IMR-90 (cell line): Measurements from ENCODE around the gene WNT7B. TPM values are rescaled to one million over a fixed set of nuclear protein-coding genes. Genes with fewer than 3 reads are reported as not detected.
A peak's percentile ranks its signal among the peaks of the same experiment; 100 is the strongest.

Experiments used
- ATAC-seq: fragments of 200-7000 bp; cut with Tn5 transposase; 2 replicates; pipeline ENCODE4 v1.9.1; 2020; ENCODE audit warnings: low read depth, mild to moderate bottlenecking, moderate library complexity
- BruUV-seq: library from RNA; stranded (reverse); fragments of 400-500 nt; replicated peaks from 2 replicates; lab custom pipeline; 2021; lab: Mats Ljungman, UMichigan
- CTCF ChIA-PET: fragments of 300-600 bp; formaldehyde crosslinking; extraction: SDS; loops from one replicate; lab custom pipeline; 2021; ENCODE audit warnings: antibody characterized with exemption; lab: Yijun Ruan, JAX
- POLR2A ChIA-PET: fragments of 300-600 bp; sonication (Branson Sonifier 250); formaldehyde crosslinking; loops from one replicate; lab custom pipeline; 2022; ENCODE audit warnings: antibody characterized with exemption; ENCODE audit not compliant: unreplicated experiment; lab: Charles Lee
- DNase-seq: peaks from one replicate; pipeline ENCODE4 v3.0.0; 2013
- H2AFZ ChIP-seq: replicated peaks from 2 replicates; pipeline ENCODE3; 2013; ENCODE audit warnings: low read length, mild to moderate bottlenecking; ENCODE audit not compliant: poor library complexity
- H2AK5ac ChIP-seq: 2 replicates; pipeline ENCODE4 v1.6.1; 2013; ENCODE audit warnings: low read depth, low read length, inconsistent platforms
- H2AK9ac ChIP-seq: replicated peaks from 2 replicates; pipeline ENCODE3; 2013; ENCODE audit warnings: mild to moderate bottlenecking, low read depth, low read length, moderate library complexity; ENCODE audit not compliant: poor library complexity
- H2BK120ac ChIP-seq: 2 replicates; pipeline ENCODE4 v1.6.1; 2013; ENCODE audit warnings: low read depth, low read length, inconsistent platforms
- H2BK15ac ChIP-seq: 3 replicates; pipeline ENCODE4 v1.6.1; 2013; ENCODE audit warnings: low read depth, low read length, inconsistent platforms
- H2BK20ac ChIP-seq: 2 replicates; pipeline ENCODE4 v1.6.1; 2013; ENCODE audit warnings: low read depth, mild to moderate bottlenecking, inconsistent platforms, low read length, moderate library complexity
- H2BK5ac ChIP-seq: 2 replicates; pipeline ENCODE4 v1.6.1; 2013; ENCODE audit warnings: mild to moderate bottlenecking, low read depth, low read length, inconsistent platforms; ENCODE audit not compliant: poor library complexity, severe bottlenecking
- H3K14ac ChIP-seq: replicated peaks from 2 replicates; pipeline ENCODE4 v1.6.1; 2013; ENCODE audit warnings: low read depth, low read length, inconsistent platforms
- H3K18ac ChIP-seq: 2 replicates; pipeline ENCODE4 v1.6.1; 2013; ENCODE audit warnings: low read depth, low read length, control low read depth
- H3K23ac ChIP-seq: 2 replicates; pipeline ENCODE4 v1.6.1; 2013; ENCODE audit warnings: low read depth, low read length, inconsistent platforms
- H3K27ac ChIP-seq: 2 replicates; pipeline ENCODE4 v1.5.1; 2013; ENCODE audit warnings: mild to moderate bottlenecking, control low read depth, low read length; ENCODE audit not compliant: insufficient read depth
- H3K27me3 ChIP-seq: 2 replicates; pipeline ENCODE4 v1.6.1; 2013; ENCODE audit warnings: low read length; ENCODE audit not compliant: control insufficient read depth, insufficient read depth
- H3K36me3 ChIP-seq: 2 replicates; pipeline ENCODE4 v1.6.1; 2013; ENCODE audit warnings: low read length, mixed read lengths; ENCODE audit not compliant: control insufficient read depth, insufficient read depth
- H3K4ac ChIP-seq: 2 replicates; pipeline ENCODE4 v1.6.1; 2013; ENCODE audit warnings: low read depth, low read length, inconsistent platforms
- H3K4me1 ChIP-seq: 2 replicates; pipeline ENCODE4 v1.6.1; 2013; ENCODE audit warnings: low read length, mixed read lengths; ENCODE audit not compliant: control insufficient read depth, insufficient read depth
- H3K4me2 ChIP-seq: 2 replicates; pipeline ENCODE4 v1.6.1; 2013; ENCODE audit warnings: low read depth, mild to moderate bottlenecking, control low read depth, low read length, moderate library complexity
- H3K4me3 ChIP-seq: 2 replicates; pipeline ENCODE4 v1.5.1; 2013; ENCODE audit warnings: low read depth, mild to moderate bottlenecking, control low read depth, low read length, moderate library complexity; ENCODE audit not compliant: insufficient read depth
- H3K56ac ChIP-seq: 2 replicates; pipeline ENCODE4 v1.6.1; 2013; ENCODE audit warnings: low read length, inconsistent platforms; ENCODE audit not compliant: insufficient read depth; ENCODE audit errors: extremely low read depth
- H3K79me1 ChIP-seq, 2 experiments: 2 replicates each; pipeline ENCODE4 v1.6.1; 2013; ENCODE audit warnings: low read length in 2 of 2, inconsistent platforms in 1 of 2, low read depth in 1 of 2
- H3K9ac ChIP-seq: 2 replicates; pipeline ENCODE4 v1.6.1; 2013; ENCODE audit warnings: low read depth, low read length, control low read depth
- H3K9me1 ChIP-seq: 2 replicates; pipeline ENCODE4 v1.6.1; 2013; ENCODE audit warnings: low read length, inconsistent platforms; ENCODE audit not compliant: insufficient read depth
- H3K9me3 ChIP-seq: 2 replicates; pipeline ENCODE4 v1.6.1; 2013; ENCODE audit warnings: low read length; ENCODE audit not compliant: control insufficient read depth, insufficient read depth
- H4K20me1 ChIP-seq: 2 replicates; pipeline ENCODE4 v1.6.1; 2013; ENCODE audit warnings: low read length, inconsistent platforms; ENCODE audit not compliant: insufficient read depth
- H4K5ac ChIP-seq: 2 replicates; pipeline ENCODE4 v1.6.1; 2013; ENCODE audit warnings: mild to moderate bottlenecking, low read depth, low read length, control low read depth
- H4K8ac ChIP-seq, 2 experiments: 2 replicates each; pipeline ENCODE4 v1.6.1; 2013; ENCODE audit warnings: low read depth in 2 of 2, low read length in 2 of 2, control low read depth in 1 of 2, inconsistent platforms in 1 of 2
- H4K91ac ChIP-seq: 2 replicates; pipeline ENCODE4 v1.6.1; 2013; ENCODE audit warnings: low read depth, low read length, inconsistent platforms; ENCODE audit not compliant: insufficient read depth
- CEBPB ChIP-seq: IDR thresholded peaks from 2 replicates; pipeline ENCODE4 v1.6.1; 2012; ENCODE audit warnings: low read depth, low read length, improper control_type of control experiment
- CHD1 ChIP-seq: IDR thresholded peaks from 2 replicates; pipeline ENCODE4 v1.6.1; 2012; ENCODE audit warnings: low read depth, low read length, improper control_type of control experiment
- WGBS, 2 experiments: methylation state at CpG; one replicate each; pipeline versions ENCODE4 v1.1.5 to v1.1.7; 2013; ENCODE audit warnings: missing lambda C conversion rate in 2 of 2; ENCODE audit not compliant: insufficient read length in 1 of 2; ENCODE audit errors: extremely low coverage in 2 of 2; 5-methylcytosine and 5-hydroxymethylcytosine counted together
- dilution Hi-C: fragments of 300-500 bp; cut with HindIII; formaldehyde crosslinking; loops from one replicate; pipeline ENCODE4 v1.14.3; 2018; ENCODE audit warnings: low sequenced_read_pairs; ENCODE audit not compliant: unreplicated experiment
- in situ Hi-C: fragments of 300-500 bp; cut with MboI; formaldehyde crosslinking; loops from 3 replicates; pipeline ENCODE4 v1.14.3; 2019; ENCODE audit warnings: low sequenced_read_pairs, inconsistent platforms, mixed read lengths
- intact Hi-C: fragments of 100-400 bp; cut with micrococcal nuclease; formaldehyde crosslinking; loops from 2 replicates; pipeline ENCODE4 v1.10.0; 2022
- polyA plus RNA-seq, 3 experiments: library from polyadenylated mRNA; depleted of rRNA; stranded (reverse); fragments of >200 nt; gene quantifications; 2 replicates each; pipeline ENCODE4 v1.2.3, GENCODE V29; 2012; ENCODE audit warnings: low replicate concordance in 1 of 3
- total RNA-seq: library from RNA; depleted of rRNA; stranded (reverse); fragments of >200 nt; gene quantifications from 2 replicates; pipeline ENCODE4 v1.2.3, GENCODE V29; 2012

WNT7B gene
- total and polyA plus RNA-seq, 2 of the 4 experiments (the other 2 are of a cell fraction): under 0.01 to 0.15 TPM

DNA sequence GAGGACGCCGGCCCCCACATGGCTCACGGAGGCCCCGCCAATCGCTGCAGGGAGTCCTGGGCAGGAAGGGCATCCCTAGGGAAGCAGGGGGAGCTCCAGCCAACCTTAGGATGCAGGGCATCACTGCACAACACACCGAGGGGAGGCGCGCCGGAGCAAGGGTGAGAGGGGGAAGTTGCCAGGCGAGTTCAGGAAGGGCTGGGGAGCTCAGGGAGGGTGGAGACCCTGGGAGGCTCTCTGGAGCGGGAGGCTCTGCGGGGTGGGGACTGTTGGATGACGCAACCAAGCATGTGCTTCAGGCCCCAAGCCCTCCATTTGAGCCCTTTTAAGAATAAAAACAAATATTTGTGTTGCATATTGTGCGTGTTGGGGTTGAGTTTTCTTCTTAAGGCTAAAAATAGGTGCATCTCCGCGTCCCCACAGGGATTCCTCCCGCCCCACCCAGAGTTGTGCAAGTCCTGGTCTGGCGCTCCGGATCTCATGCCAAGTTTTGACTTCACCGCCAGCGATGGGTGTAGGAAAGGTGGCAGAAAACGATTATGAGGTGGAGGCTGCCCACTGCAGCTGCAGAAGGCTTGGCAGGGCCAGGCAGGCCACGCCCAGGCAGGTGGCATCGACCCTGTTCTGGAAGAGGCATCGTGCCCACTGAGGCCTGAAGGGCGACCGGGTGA is 65.2 kb downstream of the WNT7B start:
- Histone ChIP-seq H2BK15ac (no peak overlapping the region), H2AK5ac (no peak overlapping the region), H2AK9ac (no peak overlapping the region), H3K27me3 (peaks cover 45% of the 10 kb centered on the region; the same call in 1 of the 2 replicates), H4K8ac (no peak overlapping the region), H3K14ac (no peak overlapping the region), H2BK20ac (no peak overlapping the region), H2AFZ (no peak overlapping the region), H3K18ac (no peak overlapping the region), H4K91ac (no peak overlapping the region), H3K4ac (no peak overlapping the region), H3K9me1 (no peaks in the 10 kb centered on the region), H2BK120ac (no peak overlapping the region), H4K5ac (no peak overlapping the region), H3K36me3 (no peaks in the 10 kb centered on the region), H3K23ac (no peak overlapping the region), H3K27ac (no peak overlapping the region), H3K56ac (no peak overlapping the region), H3K9ac (no peak overlapping the region), H2BK5ac (no peak overlapping the region), H3K79me1 (no peaks in the 10 kb centered on the region), H3K4me3 (no peak overlapping the region), H3K4me2 (no peak overlapping the region), H3K9me3 (peaks cover 8% of the 10 kb centered on the region), H3K4me1 (no peaks in the 10 kb centered on the region), H4K20me1 (no peaks in the 10 kb centered on the region)
- in situ Hi-C loops (no loop called here), intact Hi-C loops (no loop called here), dilution Hi-C loops (no loop called here)
- no peak for DNase-seq
- 65% methylated on average over 10 of the region's 27 CpGs; no CpG with 5 or more reads in 1 of the 2 experiments for WGBS, 2 experiments
- TF ChIP-seq CHD1 (no peak), CEBPB (peak; percentile 31)
- no TSS peak for BruUV-seq
- POLR2A ChIA-PET: no interaction called here
- CTCF ChIA-PET: no interaction called here
- no peak for ATAC-seq
